ENCODE data around the gene DNAJC4.

Gene DNAJC4

GRCh38 chr11:64276653-64277431 lies 46.5 kb downstream of the DNAJC4 start:
- no peak for DNase-seq (ENCODE audit: low read depth)

DNA sequence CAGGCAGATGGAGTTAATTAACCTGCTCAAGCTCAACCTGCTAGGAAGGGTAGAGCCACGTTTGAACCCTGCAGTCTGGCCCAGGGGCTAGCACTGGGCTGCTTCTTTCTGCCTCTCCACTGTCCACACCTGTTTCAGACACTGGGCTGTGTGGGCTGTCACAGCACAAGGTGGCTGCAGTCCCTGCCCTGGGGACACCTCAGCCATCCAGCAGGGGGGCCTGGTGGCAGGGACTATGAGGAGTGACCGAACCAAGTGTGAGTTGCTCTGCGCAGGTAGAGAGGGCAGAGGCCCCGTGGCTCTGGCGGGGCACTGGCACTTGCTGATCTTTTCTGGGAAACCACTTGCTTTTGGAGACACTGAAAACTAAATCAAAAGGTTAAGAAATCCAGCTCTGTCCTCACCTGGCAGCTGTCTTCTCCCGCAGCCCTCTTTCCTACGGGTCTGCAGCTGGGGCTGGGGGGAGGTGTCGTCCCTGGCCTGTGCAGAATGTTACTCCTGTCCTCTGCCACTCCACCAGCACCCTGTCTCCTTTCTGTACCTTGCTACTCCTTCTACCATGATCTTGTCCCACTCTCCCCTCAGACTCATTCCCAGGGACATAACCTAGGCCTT lies 48.3 kb downstream of the DNAJC4 start:
- DNase-seq (ENCODE audit: low read depth): no peak

GRCh38 chr11:64281957-64282770 lies 51.8 kb downstream of the DNAJC4 start:
- DNase-seq (ENCODE audit: low read depth): no peak

GRCh38 chr11:64283092-64283491 lies 52.7 kb downstream of the DNAJC4 start:
- no peak for DNase-seq (ENCODE audit: low read depth)

Data from GM04503 (cell line).